ENCODE data around the gene GGNBP2. TPM values are rescaled to one million over a fixed set of nuclear protein-coding genes. Genes with fewer than 3 reads are reported as not detected.

The GGNBP2 gene
- total RNA-seq, 2 donors from 2014 or later, result 97.7 to 151 TPM

GRCh38 chr17:36509272-36509985 lies 35.3 kb upstream of the GGNBP2 start:
- Mint-ChIP-seq H3K27ac (no peak overlapping the region), H3K9me3 (no peaks in the 10 kb centered on the region), H3K36me3 (peaks cover 12 to 54% of the 10 kb centered on the region in 2 donors)
- DNase-seq (ENCODE audit: low spot score in 2 of 2), result peak in 1 of 2 donors; percentile 25
- no peak for ATAC-seq

GRCh38 chr17:36510636-36511035 lies 34.1 kb upstream of the GGNBP2 start:
- no peak for ATAC-seq
- H3K27ac Mint-ChIP-seq, result peak overlapping the region in 1 of 2 donors; percentile 22
- no peaks in the 10 kb centered on the region for H3K9me3 Mint-ChIP-seq
- DNase-seq (ENCODE audit: low spot score in 2 of 2), result peak in 1 of 2 donors; percentile 16
- peaks cover 12 to 49% of the 10 kb centered on the region in 2 donors for H3K36me3 Mint-ChIP-seq

GRCh38 chr17:36511216-36511615 lies 33.5 kb upstream of the GGNBP2 start:
- ATAC-seq, result peak in 1 of 2 donors; percentile 7

GRCh38 chr17:36512641-36513040 lies 32.1 kb upstream of the GGNBP2 start:
- DNase-seq (ENCODE audit: low spot score in 2 of 2) (no peak), ATAC-seq (no peak)
- no peaks in the 10 kb centered on the region for H3K9me3 Mint-ChIP-seq
- peaks cover 12 to 33% of the 10 kb centered on the region in 2 donors for H3K36me3 Mint-ChIP-seq
- peak overlapping the region in 1 of 2 donors; percentile 34 for H3K27ac Mint-ChIP-seq

More at GRCh38 chr17:36511216-36511615, 33.5 kb upstream of the GGNBP2 start:
- peaks cover 12 to 43% of the 10 kb centered on the region in 2 donors for H3K36me3 Mint-ChIP-seq
- no peaks in the 10 kb centered on the region for H3K9me3 Mint-ChIP-seq
- no peak overlapping the region for H3K27ac Mint-ChIP-seq
- peak in 1 of 2 donors; percentile 6 for DNase-seq (ENCODE audit: low spot score in 2 of 2)

GRCh38 chr17:36514856-36515255 lies 29.9 kb upstream of the GGNBP2 start:
- no peak overlapping the region for H3K27ac Mint-ChIP-seq
- H3K36me3 Mint-ChIP-seq, result peaks cover 6 to 21% of the 10 kb centered on the region in 2 donors
- ATAC-seq, result no peak
- H3K9me3 Mint-ChIP-seq, result no peaks in the 10 kb centered on the region
- DNase-seq (ENCODE audit: low spot score in 2 of 2), result no peak

- ATAC-seq, result no peak
- DNase-seq (ENCODE audit: low spot score in 2 of 2), result no peak
- H3K9me3 Mint-ChIP-seq, result no peaks in the 10 kb centered on the region
- no peak overlapping the region for H3K27ac Mint-ChIP-seq
- peaks cover 9 to 12% of the 10 kb centered on the region in 2 donors for H3K36me3 Mint-ChIP-seq
Measured at GRCh38 chr17:36515837-36516236, 28.9 kb upstream of the GGNBP2 start.

- ATAC-seq (no peak), DNase-seq (ENCODE audit: low spot score in 2 of 2) (no peak)
- H3K9me3 Mint-ChIP-seq, result peaks cover 3 to 4% of the 10 kb centered on the region in 2 donors
- no peak overlapping the region for H3K27ac Mint-ChIP-seq
- H3K36me3 Mint-ChIP-seq, result peaks cover 26 to 40% of the 10 kb centered on the region in 2 donors
Measured at GRCh38 chr17:36523113-36523512, 21.6 kb upstream of the GGNBP2 start.

- Mint-ChIP-seq H3K36me3 (peaks cover 33 to 46% of the 10 kb centered on the region in 2 donors), H3K9me3 (peaks cover 3 to 4% of the 10 kb centered on the region in 2 donors), H3K27ac (peak overlapping the region in 1 of 2 donors; percentile 73)
- ATAC-seq (peak; percentile 93 to 94), DNase-seq (ENCODE audit: low spot score in 2 of 2) (no peak)
Measured at GRCh38 chr17:36524428-36524876, 20.3 kb upstream of the GGNBP2 start.

- ATAC-seq, result no peak
- peaks cover 3 to 4% of the 10 kb centered on the region in 2 donors for H3K9me3 Mint-ChIP-seq
- H3K36me3 Mint-ChIP-seq, result peaks cover 34 to 47% of the 10 kb centered on the region in 2 donors
- no peak for DNase-seq (ENCODE audit: low spot score in 2 of 2)
- peak overlapping the region; percentile 36 to 73 for H3K27ac Mint-ChIP-seq
Measured at GRCh38 chr17:36525113-36525512, 19.6 kb upstream of the GGNBP2 start.

- H3K36me3 Mint-ChIP-seq, result peaks cover 34 to 40% of the 10 kb centered on the region in 2 donors
Measured at GRCh38 chr17:36525888-36526287, 18.8 kb upstream of the GGNBP2 start.

GRCh38 chr17:36527621-36528250 lies 17.0 kb upstream of the GGNBP2 start:
- ATAC-seq, result no peak
- Mint-ChIP-seq H3K27ac (peak overlapping the region; percentile 49 to 72), H3K36me3 (peaks cover 42 to 49% of the 10 kb centered on the region in 2 donors), H3K9me3 (peaks cover 3 to 4% of the 10 kb centered on the region in 2 donors)
- DNase-seq (ENCODE audit: low spot score in 2 of 2), result no peak

More at GRCh38 chr17:36525888-36526287, 18.8 kb upstream of the GGNBP2 start:
- H3K27ac Mint-ChIP-seq, result peak overlapping the region; percentile 72 to 73
- H3K9me3 Mint-ChIP-seq, result peaks cover 3 to 4% of the 10 kb centered on the region in 2 donors
- ATAC-seq (no peak), DNase-seq (ENCODE audit: low spot score in 2 of 2) (no peak)

- Mint-ChIP-seq H3K36me3 (peaks cover 55 to 61% of the 10 kb centered on the region in 2 donors), H3K9me3 (peaks cover 3 to 4% of the 10 kb centered on the region in 2 donors), H3K27ac (no peak overlapping the region)
- ATAC-seq (no peak), DNase-seq (ENCODE audit: low spot score in 2 of 2) (no peak)
Measured at GRCh38 chr17:36529121-36529520, 15.6 kb upstream of the GGNBP2 start.

GRCh38 chr17:36532435-36532975 lies 12.2 kb upstream of the GGNBP2 start:
- H3K27ac Mint-ChIP-seq, result peak overlapping the region; percentile 26 to 44

GRCh38 chr17:36533935-36534839 lies 10.5 kb upstream of the GGNBP2 start:
- Mint-ChIP-seq H3K9me3 (no peaks in the 10 kb centered on the region), H3K36me3 (peaks cover 43 to 58% of the 10 kb centered on the region in 2 donors), H3K27ac (peak overlapping the region; percentile 94 to 96)
- peak; percentile 10 to 46 for ATAC-seq
- peak; percentile 62 to 66 for DNase-seq (ENCODE audit: low spot score in 2 of 2)

More at GRCh38 chr17:36532435-36532975, 12.2 kb upstream of the GGNBP2 start:
- Mint-ChIP-seq H3K36me3 (peaks cover 51 to 59% of the 10 kb centered on the region in 2 donors), H3K9me3 (no peaks in the 10 kb centered on the region)
- DNase-seq (ENCODE audit: low spot score in 2 of 2) (no peak), ATAC-seq (no peak)

GRCh38 chr17:36534840-36535668 lies 9.7 kb upstream of the GGNBP2 start, which contains the start of the genes MYO19 and PIGW:
TSS of gene MYO19 (minus strand) at chr17:36534868. CDS start at chr17:36532538, 2,330 bp downstream.
TSS of gene PIGW (plus strand) at chr17:36534987. CDS start at chr17:36537102, 2,115 bp downstream.
- H3K27ac Mint-ChIP-seq, result peak within 1 kb of the TSS; percentile 94 to 96

More at GRCh38 chr17:36534840-36535668, 9.7 kb upstream of the GGNBP2 start, which contains the start of the genes MYO19 and PIGW:
- DNase-seq (ENCODE audit: low spot score in 2 of 2), result peak; percentile 89 to 92
- peak; percentile 89 for ATAC-seq
- peaks cover 43 to 54% of the 10 kb centered on the region in 2 donors for H3K36me3 Mint-ChIP-seq
- no peaks in the 10 kb centered on the region for H3K9me3 Mint-ChIP-seq

Measured in activated naive CD4-positive, alpha-beta T cell treated with anti-CD3 and anti-CD28 coated beads, Interleukin-2, amount 50 U/mL, for 72 hours (primary cell).